Duodenal mucosa (tissue), 2 donors: Measurements from ENCODE around the gene DUSP6.
A peak's percentile ranks its signal among the peaks of the same experiment; 100 is the strongest.

Experiments used
- H3K27ac ChIP-seq: one replicate; pipeline ENCODE4 v1.7.0; 2013; ENCODE audit warnings: low read depth, low read length
- H3K27me3 ChIP-seq, 2 donors: one replicate each; pipeline ENCODE4 v1.7.0; 2013; ENCODE audit warnings: low read length in 2 of 2, control low read depth in 1 of 2; ENCODE audit not compliant: insufficient read depth in 2 of 2, control insufficient read depth in 1 of 2
- H3K36me3 ChIP-seq, 2 donors: one replicate each; pipeline ENCODE4 v1.7.0; 2013; ENCODE audit warnings: low read length in 2 of 2, control low read depth in 1 of 2; ENCODE audit not compliant: insufficient read depth in 2 of 2, control insufficient read depth in 1 of 2
- H3K4me1 ChIP-seq, 2 donors: one replicate each; pipeline ENCODE4 v1.7.0; 2013; ENCODE audit warnings: low read length in 2 of 2, control low read depth in 1 of 2; ENCODE audit not compliant: insufficient read depth in 2 of 2, control insufficient read depth in 1 of 2
- H3K4me3 ChIP-seq, 2 donors: one replicate each; pipeline ENCODE4 v1.7.0; 2013; ENCODE audit warnings: low read length in 2 of 2, low read depth in 1 of 2
- H3K9ac ChIP-seq, 2 donors: one replicate each; pipeline ENCODE4 v1.7.0; 2013; ENCODE audit warnings: low read length in 2 of 2, low read depth in 1 of 2
- H3K9me3 ChIP-seq, 2 donors: one replicate each; pipeline ENCODE4 v1.7.0; 2013; ENCODE audit warnings: low read length in 2 of 2, control low read depth in 1 of 2; ENCODE audit not compliant: control insufficient read depth in 1 of 2

DUSP6 gene

GRCh38 chr12:89386138-89386537 lies 33.8 kb upstream of the DUSP6 start:
- Histone ChIP-seq H3K27ac (no peak overlapping the region), H3K36me3 (no peaks in the 10 kb centered on the region), H3K4me3 (peak overlapping the region; percentile 6 to 47), H3K27me3 (no peaks in the 10 kb centered on the region), H3K9me3 (no peaks in the 10 kb centered on the region), H3K4me1 (peaks cover 55 to 56% of the 10 kb centered on the region in 2 donors), H3K9ac (peak overlapping the region in 1 of 2 donors; percentile 34)

- H3K4me1 ChIP-seq, result peaks cover 46 to 53% of the 10 kb centered on the region in 2 donors
- H3K27me3 ChIP-seq, result no peaks in the 10 kb centered on the region
- no peak overlapping the region for H3K4me3 ChIP-seq
- no peak overlapping the region for H3K9ac ChIP-seq
- no peaks in the 10 kb centered on the region for H3K36me3 ChIP-seq
- no peak overlapping the region for H3K27ac ChIP-seq
- H3K9me3 ChIP-seq, result no peaks in the 10 kb centered on the region
Observed at GRCh38 chr12:89384807-89385206, 32.5 kb upstream of the DUSP6 start.

GRCh38 chr12:89384050-89384758 lies 31.9 kb upstream of the DUSP6 start:
- no peaks in the 10 kb centered on the region for H3K36me3 ChIP-seq
- H3K4me1 ChIP-seq, result peaks cover 48 to 53% of the 10 kb centered on the region in 2 donors
- H3K9me3 ChIP-seq, result no peaks in the 10 kb centered on the region
- H3K27me3 ChIP-seq, result no peaks in the 10 kb centered on the region
- no peak overlapping the region for H3K9ac ChIP-seq
- no peak overlapping the region for H3K4me3 ChIP-seq
- no peak overlapping the region for H3K27ac ChIP-seq

- H3K36me3 ChIP-seq, result no peaks in the 10 kb centered on the region
- H3K27ac ChIP-seq, result no peak overlapping the region
- no peak overlapping the region for H3K4me3 ChIP-seq
- no peak overlapping the region for H3K9ac ChIP-seq
- no peaks in the 10 kb centered on the region for H3K9me3 ChIP-seq
- H3K4me1 ChIP-seq, result peaks cover 54 to 55% of the 10 kb centered on the region in 2 donors
- H3K27me3 ChIP-seq, result no peaks in the 10 kb centered on the region
Observed at GRCh38 chr12:89383235-89384049, 31.1 kb upstream of the DUSP6 start.

GRCh38 chr12:89382328-89382727 lies 30.0 kb upstream of the DUSP6 start:
- Histone ChIP-seq H3K4me1 (peaks cover 54 to 55% of the 10 kb centered on the region in 2 donors), H3K27ac (no peak overlapping the region), H3K9me3 (no peaks in the 10 kb centered on the region)

GRCh38 chr12:89379839-89380467 lies 27.7 kb upstream of the DUSP6 start:
- Histone ChIP-seq H3K36me3 (no peaks in the 10 kb centered on the region), H3K27me3 (no peaks in the 10 kb centered on the region), H3K4me1 (peaks cover 56 to 60% of the 10 kb centered on the region in 2 donors), H3K27ac (no peak overlapping the region), H3K4me3 (no peak overlapping the region), H3K9ac (no peak overlapping the region), H3K9me3 (no peaks in the 10 kb centered on the region)

More at GRCh38 chr12:89382328-89382727, 30.0 kb upstream of the DUSP6 start:
- Histone ChIP-seq H3K9ac (no peak overlapping the region), H3K4me3 (no peak overlapping the region), H3K27me3 (no peaks in the 10 kb centered on the region), H3K36me3 (no peaks in the 10 kb centered on the region)

GRCh38 chr12:89379148-89379838 lies 27.0 kb upstream of the DUSP6 start:
- Histone ChIP-seq H3K4me3 (no peak overlapping the region), H3K36me3 (no peaks in the 10 kb centered on the region), H3K9me3 (no peaks in the 10 kb centered on the region), H3K27ac (no peak overlapping the region), H3K9ac (no peak overlapping the region), H3K27me3 (no peaks in the 10 kb centered on the region), H3K4me1 (peaks cover 49 to 55% of the 10 kb centered on the region in 2 donors)

GRCh38 chr12:89376844-89377243 lies 24.5 kb upstream of the DUSP6 start:
- no peak overlapping the region for H3K9ac ChIP-seq
- no peaks in the 10 kb centered on the region for H3K9me3 ChIP-seq
- H3K4me1 ChIP-seq, result peaks cover 42 to 54% of the 10 kb centered on the region in 2 donors
- no peaks in the 10 kb centered on the region for H3K36me3 ChIP-seq
- peak overlapping the region; percentile 80 for H3K27ac ChIP-seq
- no peaks in the 10 kb centered on the region for H3K27me3 ChIP-seq
- H3K4me3 ChIP-seq, result no peak overlapping the region

GRCh38 chr12:89376202-89376529 lies 23.9 kb upstream of the DUSP6 start:
- H3K27me3 ChIP-seq, result no peaks in the 10 kb centered on the region
- H3K9ac ChIP-seq, result no peak overlapping the region
- peak overlapping the region; percentile 80 for H3K27ac ChIP-seq
- H3K9me3 ChIP-seq, result no peaks in the 10 kb centered on the region
- peak overlapping the region in 1 of 2 donors; percentile 2 for H3K4me3 ChIP-seq
- H3K36me3 ChIP-seq, result no peaks in the 10 kb centered on the region
- peaks cover 42 to 53% of the 10 kb centered on the region in 2 donors for H3K4me1 ChIP-seq
